Measurements from ENCODE around the gene NAP1L4.

NAP1L4 gene

GRCh38 chr11:2992234-2992996, at the start of gene NAP1L4:
TSS of gene NAP1L4 (minus strand) at chr11:2992329. CDS start at chr11:2979220, 13,109 bp downstream.
- DNase-seq: peak; percentile 71 to 99 (median 93)

DNA sequence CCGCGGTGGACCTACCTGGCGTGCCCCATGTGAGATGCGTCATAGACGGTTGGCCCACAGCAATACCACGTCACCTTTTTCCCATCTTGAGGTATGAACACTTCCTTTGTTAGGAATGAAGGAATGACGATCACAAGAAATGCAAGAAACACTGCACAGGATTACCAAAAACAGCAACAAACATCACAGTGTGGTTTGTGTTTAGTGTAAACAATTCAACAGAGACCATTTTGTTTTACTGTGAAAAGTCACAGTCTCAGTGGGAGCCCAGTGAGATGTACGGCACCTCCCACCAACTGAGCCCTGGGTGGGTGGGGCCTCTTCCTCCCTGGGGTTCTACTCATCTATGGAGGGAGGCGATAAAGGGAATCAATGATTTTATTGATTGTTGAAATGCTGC, 48.8 kb upstream of the NAP1L4 start:
- DNase-seq: no peak

DNA sequence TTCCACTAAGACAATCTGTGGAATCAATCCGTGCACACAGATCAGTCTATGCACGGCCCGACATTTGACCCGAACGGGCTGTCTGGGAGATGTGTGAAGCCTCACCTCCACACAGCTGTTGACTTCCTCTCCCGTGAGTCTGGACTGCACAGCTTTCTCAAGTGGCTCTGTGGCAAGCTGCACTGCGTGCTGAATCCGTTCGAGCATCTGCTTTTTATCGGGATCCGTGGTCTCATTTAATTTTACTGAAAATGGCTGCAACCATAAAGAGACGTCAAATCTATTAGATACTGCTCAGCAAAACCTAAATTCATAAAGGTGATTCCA, 45.8 kb upstream of the NAP1L4 start:
- no peak for DNase-seq

DNA sequence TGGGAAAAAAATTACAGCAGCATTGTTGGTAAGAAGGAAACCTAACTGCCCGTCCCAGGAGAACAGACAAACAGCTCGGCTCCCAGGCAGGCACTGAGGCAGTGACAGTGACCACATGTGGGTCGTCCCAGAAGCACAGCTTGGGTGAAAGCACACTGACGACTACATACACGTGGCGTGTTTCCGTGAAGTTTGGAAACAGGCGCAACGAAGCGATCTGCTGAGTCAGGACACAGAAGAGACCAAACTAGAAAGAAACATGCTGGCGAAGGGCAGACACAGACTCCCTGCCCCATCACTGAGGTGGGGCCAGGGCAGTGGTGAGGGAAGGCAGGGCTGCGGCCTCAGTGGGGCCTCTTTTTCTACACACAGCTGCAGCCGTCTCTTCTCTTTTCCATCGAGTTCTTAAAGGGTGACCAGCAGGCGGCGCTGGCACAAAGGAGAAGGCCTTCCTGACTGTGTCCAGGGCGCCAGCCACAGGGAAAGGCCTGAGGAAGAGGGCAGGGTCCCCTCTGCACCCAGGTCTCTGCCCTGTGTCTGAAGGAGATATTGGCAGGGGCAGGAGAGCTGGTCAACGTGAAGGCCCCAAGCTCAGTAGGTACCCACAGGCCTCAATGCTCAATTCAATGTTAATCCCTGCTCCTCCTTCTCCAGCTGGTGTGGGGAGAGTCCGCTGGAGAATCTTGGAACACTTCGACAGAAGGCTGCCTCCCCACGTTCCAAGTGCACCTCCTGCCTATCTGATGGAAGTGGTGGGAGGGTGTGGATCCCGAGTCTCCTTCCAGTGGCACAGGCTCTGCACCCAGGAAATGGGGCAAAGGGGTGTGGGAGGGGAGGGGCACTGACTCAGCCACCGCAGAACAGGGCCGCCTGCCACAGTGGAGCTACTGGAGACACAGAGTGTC, 45.2 kb upstream of the NAP1L4 start:
- peak in 54 of 58 donors; percentile 35 to 88 (median 71) for DNase-seq

DNA sequence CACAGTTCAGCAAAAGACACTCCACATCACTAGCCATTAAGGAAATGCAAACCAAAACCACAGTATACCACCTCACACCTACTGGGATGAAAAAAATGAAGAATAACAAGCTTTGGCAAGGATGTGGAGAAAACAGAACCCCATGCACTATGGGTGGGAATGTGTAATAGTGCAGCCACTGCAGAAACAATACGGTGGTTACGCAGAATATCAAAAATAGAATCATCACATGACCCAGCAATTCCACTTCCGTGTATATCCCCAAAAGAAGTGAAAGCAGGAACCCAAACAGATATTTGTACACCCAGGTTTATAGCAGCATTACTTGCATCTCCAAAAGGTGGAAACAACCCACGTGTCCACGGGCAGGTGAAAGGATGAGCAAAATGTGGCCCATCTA, 44.3 kb upstream of the NAP1L4 start:
- peak in 1 of 58 donors; percentile 24 for DNase-seq

GRCh38 chr11:3035333-3035732, 43.2 kb upstream of the NAP1L4 start:
- DNase-seq: no peak

- no peak for DNase-seq
Observed at GRCh38 chr11:3030289-3031070, 38.4 kb upstream of the NAP1L4 start.

- DNase-seq: no peak
Observed at GRCh38 chr11:3028813-3029212, 36.7 kb upstream of the NAP1L4 start.

DNA sequence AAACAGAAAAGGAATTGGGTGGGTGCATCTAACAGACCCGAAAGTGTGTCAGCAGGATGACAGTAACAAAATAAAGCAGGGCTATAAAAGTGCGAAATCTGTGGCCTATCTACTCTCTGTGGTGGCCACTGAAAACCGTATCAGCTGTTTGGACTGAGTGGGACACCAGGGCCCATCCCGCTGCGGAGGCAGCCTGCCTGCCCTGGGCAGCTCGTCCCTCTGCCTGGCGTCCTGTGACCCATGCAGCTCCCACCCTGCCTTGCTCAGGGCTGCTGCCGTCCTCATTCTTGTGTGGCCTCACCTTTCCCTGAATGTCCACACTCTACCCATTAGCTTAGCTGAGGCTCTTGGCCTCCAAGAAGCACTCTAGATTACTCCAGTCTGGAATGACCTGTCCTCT, 34.7 kb upstream of the NAP1L4 start:
- DNase-seq: no peak

DNA sequence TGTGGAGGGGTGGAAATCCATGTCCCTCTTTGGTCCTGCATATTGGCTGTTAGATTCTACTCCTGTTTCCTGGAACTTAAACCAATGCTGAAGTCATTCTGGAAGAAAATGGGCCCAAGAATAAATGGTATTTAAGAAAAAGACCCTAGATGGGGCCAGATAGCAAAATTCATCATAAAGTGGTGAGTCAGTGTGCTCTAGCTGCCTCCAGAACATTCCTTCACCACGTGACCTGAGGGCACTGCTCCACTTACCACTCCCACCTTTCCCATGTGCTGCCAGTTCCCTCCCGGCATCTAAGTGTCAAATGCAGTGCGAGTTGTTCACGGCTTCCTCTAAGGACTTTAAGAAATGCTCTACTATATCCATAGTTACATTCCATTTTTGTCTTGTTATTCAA, 30.9 kb upstream of the NAP1L4 start:
- no peak for DNase-seq

GRCh38 chr11:3022300-3022967, 30.3 kb upstream of the NAP1L4 start:
- DNase-seq: peak in 1 of 58 donors; percentile 35

- DNase-seq: peak in 22 of 58 donors; percentile 14 to 64 (median 39)
Observed at GRCh38 chr11:3021125-3021524, 29.0 kb upstream of the NAP1L4 start.

DNA sequence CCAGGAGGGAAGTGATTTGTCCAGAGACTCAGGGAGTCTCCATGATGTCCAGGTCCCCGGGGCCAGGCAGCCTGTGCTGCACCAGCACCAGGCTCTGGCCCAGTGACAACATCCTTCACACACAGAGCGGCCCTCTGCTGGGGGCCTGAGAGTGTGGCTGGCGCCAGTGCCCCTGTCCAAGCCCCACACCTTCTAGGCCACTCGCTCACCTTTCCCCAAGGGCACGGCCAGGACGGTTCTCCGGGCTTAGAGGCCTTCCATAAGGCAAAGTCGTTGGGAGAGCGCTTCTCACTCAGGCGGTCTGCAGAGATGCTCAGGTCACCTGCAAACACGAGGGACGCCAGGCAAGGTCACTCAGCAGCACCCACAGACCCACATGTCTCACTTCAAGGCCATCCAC, 27.9 kb upstream of the NAP1L4 start:
- DNase-seq: no peak

DNA sequence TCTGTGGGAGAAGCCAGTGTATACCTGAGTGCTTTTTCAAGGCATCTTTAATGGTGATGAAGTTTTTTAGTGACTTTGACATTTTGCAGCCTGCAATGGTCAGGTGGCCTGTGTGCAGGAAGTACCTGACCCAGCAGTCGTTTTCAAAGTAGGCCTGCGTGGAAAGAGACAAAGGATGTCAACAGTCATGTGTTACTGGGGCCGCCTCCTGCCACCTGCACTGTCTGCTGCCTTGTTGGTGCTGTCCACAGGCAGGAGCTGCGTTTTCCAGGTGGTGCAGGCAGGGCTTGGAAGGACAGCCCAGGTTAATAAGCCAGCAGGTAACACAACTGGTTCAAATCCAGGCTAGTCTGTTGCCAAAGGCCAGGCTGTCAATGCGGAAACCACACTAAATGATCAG, 26.5 kb upstream of the NAP1L4 start:
- no peak for DNase-seq

DNA sequence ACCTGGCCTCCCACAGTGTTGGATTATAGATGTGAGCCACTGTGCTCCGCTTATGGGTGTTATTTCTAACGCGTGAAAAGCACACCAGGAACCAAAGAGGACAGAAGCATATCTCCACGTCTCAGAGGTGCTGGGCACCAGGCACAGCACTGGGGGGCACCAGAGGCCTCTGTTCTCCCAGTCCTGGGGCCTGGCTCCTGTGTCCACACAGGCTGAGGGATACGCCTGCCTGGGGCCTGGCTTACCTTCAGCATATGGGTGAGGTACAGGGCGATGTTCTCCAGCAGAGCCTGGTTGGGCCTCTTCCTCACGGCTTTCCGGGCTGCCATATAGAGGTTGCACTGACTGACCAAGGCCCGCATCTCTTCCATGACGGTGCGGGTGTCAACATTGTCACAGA, 24.7 kb upstream of the NAP1L4 start:
- DNase-seq: no peak

DNA sequence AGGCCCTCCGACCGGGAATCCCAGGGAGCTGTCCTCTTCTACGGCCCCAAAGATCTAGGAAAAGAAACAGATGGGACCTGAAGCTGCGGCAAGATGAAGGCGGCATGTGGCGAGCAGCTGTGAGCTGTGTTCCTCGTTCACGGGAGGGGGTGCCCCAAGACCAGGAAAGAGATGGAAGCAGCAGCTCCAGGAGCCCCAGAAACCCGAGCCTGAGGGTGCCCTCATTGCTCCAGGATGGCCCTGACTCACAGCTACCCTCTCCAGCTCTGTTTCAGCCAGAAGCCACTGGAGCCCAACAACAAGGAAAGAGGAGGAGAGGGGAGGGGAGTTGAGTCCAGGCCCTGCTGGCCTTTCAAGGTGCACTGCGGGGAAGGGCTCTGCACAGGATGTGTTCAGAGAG, 23.7 kb upstream of the NAP1L4 start:
- DNase-seq: no peak

- DNase-seq: no peak
Observed at GRCh38 chr11:3014943-3015342, 22.8 kb upstream of the NAP1L4 start.

DNA sequence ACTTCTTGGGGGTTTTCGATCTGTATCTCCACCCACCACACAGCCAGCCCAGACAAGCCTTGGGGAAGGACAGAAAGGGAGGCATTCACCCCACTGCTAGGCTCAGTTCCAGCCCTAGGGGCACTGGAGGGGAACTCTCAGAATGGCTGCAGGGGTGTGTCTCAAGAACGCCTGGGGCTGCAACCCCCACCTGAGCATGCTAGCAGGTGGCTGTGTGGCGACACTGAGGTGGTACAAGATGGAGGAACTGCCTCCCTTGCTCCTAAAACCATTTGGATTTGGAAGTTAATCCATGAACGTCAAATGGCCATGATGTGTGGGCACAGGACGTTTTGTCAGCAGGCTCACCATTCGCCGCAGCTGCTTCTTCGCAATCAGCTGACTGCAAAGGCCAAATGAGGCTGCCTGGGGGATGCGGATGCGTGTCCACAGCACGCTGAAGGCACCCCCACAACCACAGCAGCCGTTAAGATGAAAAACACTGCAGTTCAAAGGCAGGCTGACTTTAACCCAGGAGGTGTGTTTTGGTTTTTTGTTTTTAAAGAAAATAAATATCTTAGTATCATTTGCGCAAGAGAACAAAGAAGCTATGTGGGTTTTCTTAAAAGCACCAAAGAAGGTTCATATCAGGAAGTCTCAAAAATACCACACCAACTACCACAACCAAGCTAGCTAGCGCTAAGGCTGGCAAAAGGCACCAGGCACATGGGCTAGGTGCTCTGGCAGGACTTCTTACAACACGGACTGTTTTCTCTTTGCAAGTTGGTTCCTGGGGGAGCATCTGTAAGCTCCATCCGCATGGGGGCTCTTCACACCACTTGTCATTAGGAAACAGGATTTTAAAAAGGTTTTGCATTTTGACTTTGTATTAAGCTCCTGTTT, 22.2 kb upstream of the NAP1L4 start:
- no peak for DNase-seq

DNA sequence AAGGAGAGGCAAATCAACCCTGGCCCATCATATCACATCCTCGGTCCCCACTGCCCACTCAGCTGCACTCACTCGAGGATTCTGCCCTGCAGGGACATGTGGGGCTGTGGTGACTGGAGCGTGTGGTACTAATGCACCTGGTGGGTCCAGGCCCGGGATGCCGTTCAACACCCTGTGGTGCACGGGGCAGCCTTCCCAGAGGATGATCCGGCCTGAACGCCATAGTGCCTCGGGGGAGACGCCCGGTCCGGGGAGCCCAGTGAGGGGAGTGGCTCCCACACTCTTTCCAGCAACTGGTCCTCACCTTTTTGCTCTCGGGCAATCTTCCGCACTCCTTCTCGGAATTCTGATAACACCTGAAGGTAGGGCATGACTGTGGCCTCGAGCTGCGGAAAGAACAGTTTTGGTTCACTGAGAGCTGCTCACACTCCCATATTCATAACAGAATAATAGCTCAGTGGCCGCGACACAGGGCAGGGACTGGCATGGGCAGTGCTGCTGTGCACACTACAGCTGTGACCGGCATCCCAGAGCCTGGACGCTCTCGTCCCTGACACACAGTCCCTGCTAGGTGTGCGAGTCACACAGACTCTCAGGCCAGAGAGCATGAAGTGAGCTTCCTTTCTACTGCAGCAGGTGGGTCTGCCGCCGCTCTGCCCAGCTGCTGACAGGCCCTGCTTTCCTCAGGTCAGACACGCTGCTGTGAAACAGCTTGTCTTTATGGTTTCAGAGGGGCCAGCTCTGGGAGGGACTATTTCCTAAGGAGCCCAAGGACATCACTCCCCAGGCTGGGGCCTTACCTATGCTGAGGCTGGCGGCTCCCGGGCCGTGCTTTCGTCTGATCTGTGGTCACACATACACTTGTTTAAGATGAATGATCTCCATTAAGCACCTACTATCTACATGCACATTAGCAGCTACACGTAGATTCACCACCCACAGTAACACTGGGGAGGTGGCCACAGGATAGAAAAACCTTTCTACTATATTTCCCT, 20.1 kb upstream of the NAP1L4 start:
- no peak for DNase-seq
